ENCODE data around the gene TANC1.
A peak's percentile ranks its signal among the peaks of the same experiment; 100 is the strongest.

The TANC1 gene

DNA sequence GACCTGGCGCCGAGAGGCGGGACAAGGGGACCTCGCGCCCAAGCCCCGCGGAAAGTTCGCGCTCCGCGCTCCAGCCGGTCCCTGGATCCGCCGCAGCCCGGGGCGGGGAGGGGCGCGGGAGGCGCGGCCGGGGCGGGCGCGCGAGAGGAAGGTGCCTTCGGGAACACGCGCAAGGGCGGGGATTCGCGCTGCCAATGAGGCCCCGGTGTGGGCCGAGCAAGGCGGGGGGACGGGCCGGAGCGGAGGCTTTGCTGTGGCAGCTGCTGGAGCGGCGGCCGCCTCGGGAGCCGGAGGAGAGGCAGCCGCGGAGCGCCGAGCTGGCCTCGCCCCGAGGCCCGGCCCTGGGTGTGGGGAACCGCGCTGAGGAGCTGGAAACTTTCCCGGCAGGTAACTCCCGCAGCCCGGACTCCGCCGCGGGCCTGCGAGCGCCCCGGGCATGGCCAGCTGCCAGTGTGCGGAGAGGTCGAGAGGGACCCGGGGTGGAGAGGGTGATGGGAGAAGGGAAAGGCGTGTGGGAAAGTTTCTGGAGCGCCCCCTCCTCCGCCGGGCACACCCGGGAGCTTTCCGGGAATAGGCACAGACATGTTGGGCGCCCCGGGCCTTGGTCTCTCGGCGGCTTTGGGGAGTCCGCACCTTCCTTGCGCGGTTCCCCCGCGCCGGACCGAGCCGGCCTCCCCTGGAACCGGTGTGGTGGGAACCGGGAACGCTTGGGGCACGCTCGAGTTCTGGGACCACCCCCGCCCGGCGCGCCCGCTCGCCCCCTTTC lies at the start of gene TANC1:
Gene TANC1 (plus strand): TSS at position 245 of the 766 bp plus-strand sequence. CDS start 97,271 bp downstream, outside the sequence.
- in situ Hi-C loops (cut with MboI; ENCODE audit: low sequenced_read_pairs, unreplicated experiment) = no loop called here
- peak; percentile 86 for DNase-seq (ENCODE audit: low spot score)
- TF ChIP-seq, protein P1, sequence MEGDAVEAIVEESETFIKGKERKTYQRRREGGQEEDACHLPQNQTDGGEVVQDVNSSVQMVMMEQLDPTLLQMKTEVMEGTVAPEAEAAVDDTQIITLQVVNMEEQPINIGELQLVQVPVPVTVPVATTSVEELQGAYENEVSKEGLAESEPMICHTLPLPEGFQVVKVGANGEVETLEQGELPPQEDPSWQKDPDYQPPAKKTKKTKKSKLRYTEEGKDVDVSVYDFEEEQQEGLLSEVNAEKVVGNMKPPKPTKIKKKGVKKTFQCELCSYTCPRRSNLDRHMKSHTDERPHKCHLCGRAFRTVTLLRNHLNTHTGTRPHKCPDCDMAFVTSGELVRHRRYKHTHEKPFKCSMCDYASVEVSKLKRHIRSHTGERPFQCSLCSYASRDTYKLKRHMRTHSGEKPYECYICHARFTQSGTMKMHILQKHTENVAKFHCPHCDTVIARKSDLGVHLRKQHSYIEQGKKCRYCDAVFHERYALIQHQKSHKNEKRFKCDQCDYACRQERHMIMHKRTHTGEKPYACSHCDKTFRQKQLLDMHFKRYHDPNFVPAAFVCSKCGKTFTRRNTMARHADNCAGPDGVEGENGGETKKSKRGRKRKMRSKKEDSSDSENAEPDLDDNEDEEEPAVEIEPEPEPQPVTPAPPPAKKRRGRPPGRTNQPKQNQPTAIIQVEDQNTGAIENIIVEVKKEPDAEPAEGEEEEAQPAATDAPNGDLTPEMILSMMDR (IDR thresholded peaks at IDR 0.05; ENCODE audit: borderline replicate concordance, control extremely low read depth, extremely low read depth, insufficient read depth, missing control alignments) = no peak

DNA sequence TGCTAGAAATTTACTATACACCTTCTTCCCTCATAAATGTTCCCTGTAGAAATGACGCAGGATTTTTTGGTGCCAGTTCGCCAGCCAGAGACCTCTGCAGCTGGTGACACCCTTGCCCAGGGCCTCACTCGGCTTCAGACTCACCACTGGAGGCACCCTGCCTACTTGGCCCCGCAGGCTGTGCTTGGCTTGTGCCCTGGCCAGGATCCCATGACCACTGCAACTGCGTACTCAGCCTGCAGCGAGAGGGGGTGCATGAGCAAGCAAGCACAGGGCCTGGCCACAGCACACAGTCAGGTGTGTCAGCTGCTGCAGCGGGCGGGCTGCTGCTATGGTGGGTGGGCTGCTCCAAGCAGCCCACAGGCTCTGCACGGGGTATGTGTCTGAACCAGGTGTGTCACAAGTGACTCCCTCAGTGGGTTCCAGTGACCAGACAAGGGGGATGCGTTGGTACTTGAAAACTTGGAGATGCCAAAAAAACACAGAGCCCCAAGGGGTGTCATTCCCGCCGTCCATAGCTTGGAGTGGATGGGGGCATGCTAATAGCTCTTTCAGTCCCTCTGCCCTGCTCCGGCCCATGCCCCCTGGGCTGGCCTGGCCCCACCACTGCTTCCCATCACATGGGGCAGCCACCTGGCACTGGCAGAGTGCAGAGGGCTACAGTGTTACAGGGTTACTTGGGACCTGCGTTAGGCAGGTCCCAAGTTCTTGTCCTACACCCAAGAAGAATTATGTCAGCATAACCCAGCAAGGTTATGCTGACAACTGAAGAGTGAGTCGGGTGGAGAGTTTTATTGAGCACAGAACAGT lies 46.6 kb upstream of the TANC1 start:
- in situ Hi-C loops (cut with MboI; ENCODE audit: low sequenced_read_pairs, unreplicated experiment) = loop anchor here (25.0 kb wide), 2 partner anchors 890 to 1065 kb away; no protein-coding TSS in a partner anchor
- no peak for DNase-seq (ENCODE audit: low spot score)
- TF ChIP-seq, protein P1 (IDR thresholded peaks at IDR 0.05; ENCODE audit: borderline replicate concordance, control extremely low read depth, extremely low read depth, insufficient read depth, missing control alignments) = no peak

DNA sequence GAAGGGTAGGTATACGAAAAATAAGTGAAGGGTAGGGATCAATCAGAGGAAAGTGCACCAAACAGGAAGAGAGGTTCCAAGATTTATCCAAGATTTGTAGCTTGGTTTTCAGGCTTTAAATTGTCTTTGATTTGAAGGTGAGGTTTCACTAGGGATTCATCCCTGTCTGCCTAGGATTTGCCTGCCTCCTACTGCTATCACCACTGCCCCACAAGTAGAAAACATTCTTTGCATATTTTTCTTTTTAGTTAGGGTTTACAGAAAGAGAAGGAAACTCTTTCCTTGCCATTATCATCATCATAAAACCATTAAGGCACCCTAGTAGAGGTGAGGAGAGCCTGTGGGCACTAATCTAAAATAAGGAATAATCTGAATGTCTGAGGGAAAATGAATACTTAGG lies 45.8 kb upstream of the TANC1 start:
- DNase-seq (ENCODE audit: low spot score) = no peak
- TF ChIP-seq, protein P1 (IDR thresholded peaks at IDR 0.05; ENCODE audit: borderline replicate concordance, control extremely low read depth, extremely low read depth, insufficient read depth, missing control alignments) = no peak
- in situ Hi-C loops (cut with MboI; ENCODE audit: low sequenced_read_pairs, unreplicated experiment) = loop anchor here (25.0 kb wide), 2 partner anchors 890 to 1065 kb away; no protein-coding TSS in a partner anchor

DNA sequence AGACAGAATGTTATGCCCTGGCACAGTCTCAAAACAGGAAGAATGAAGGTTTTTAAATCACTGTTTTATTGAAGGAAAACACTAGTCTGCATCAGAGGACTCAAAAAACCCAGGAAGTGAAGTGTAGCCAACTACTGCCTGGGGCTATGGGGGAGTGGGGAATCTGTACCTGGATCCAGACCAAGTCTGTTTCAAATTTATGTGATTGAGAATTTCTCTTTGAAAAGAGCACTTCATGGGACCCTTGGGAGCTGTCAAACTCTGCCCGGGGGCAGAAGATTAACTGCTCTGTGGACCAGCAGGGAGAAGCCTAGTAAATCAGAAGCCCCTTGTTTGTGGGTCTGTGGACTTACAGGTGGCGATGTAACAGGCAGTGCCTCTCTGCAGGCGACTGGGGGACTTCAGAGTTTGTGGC lies 45.3 kb upstream of the TANC1 start:
- in situ Hi-C loops (cut with MboI; ENCODE audit: low sequenced_read_pairs, unreplicated experiment) = loop anchor here (25.0 kb wide), 2 partner anchors 889 to 1064 kb away; no protein-coding TSS in a partner anchor
- DNase-seq (ENCODE audit: low spot score) = no peak
- TF ChIP-seq, protein P1 (IDR thresholded peaks at IDR 0.05; ENCODE audit: borderline replicate concordance, control extremely low read depth, extremely low read depth, insufficient read depth, missing control alignments) = no peak

DNA sequence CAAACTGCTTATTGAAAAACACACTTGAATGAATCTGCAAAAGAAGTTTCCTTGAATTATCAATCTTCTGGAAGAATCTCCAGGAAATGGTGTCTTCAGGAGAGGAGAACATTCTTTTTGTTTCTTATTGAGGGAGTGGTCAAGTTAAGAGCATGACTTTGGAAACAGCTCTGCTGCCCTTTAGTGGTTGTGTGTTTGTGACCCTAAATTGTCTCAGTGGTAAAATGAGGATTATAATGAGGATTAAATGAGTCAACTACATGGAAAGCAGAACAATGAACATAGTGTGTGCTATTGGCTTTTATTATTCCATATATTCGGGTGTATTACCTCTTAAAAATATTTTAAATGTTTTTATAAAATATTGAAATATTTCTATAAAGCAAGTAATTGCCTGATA lies 44.8 kb upstream of the TANC1 start:
- in situ Hi-C loops (cut with MboI; ENCODE audit: low sequenced_read_pairs, unreplicated experiment) = loop anchor here (25.0 kb wide), 2 partner anchors 889 to 1064 kb away; no protein-coding TSS in a partner anchor
- TF ChIP-seq, protein P1 (IDR thresholded peaks at IDR 0.05; ENCODE audit: borderline replicate concordance, control extremely low read depth, extremely low read depth, insufficient read depth, missing control alignments) = no peak
- DNase-seq (ENCODE audit: low spot score) = no peak

DNA sequence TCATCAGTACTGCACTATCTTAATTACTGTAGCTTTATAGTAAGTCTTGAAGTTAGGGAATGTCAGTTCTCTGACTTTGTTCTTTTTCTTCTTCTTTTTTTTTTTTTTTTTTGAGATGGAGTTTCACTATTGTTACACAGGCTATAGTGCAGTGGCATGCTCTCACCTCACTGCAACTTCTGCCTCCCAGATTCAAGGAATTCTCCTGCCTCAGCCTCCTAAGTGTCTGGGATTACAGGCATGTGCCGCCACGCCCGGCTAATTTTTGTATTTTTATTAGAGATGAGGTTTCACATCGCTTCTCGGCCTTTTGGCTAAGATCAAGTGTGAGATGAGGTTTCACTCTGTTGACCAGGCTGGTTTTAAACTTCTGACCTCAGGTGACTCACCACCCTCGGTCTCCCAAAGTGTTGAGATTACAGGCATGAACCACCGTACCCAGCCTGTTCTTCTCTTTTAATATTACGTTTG lies 41.9 kb upstream of the TANC1 start:
- no peak for DNase-seq (ENCODE audit: low spot score)
- in situ Hi-C loops (cut with MboI; ENCODE audit: low sequenced_read_pairs, unreplicated experiment) = no loop called here
- TF ChIP-seq, protein P1 (IDR thresholded peaks at IDR 0.05; ENCODE audit: borderline replicate concordance, control extremely low read depth, extremely low read depth, insufficient read depth, missing control alignments) = no peak

Data from GM13976 (cell line).